GM19372 (cell line): ENCODE results near the gene FAIM2.
A peak's percentile ranks its signal among the peaks of the same experiment; 100 is the strongest.

Experiments
- ATAC-seq: cut with Tn5 transposase; IDR thresholded peaks from one replicate; pipeline ENCODE4 v1.9.1; 2021; ENCODE audit warnings: mild to moderate bottlenecking, low read depth, moderate library complexity; ENCODE audit not compliant: unreplicated experiment

The FAIM2 gene

DNA sequence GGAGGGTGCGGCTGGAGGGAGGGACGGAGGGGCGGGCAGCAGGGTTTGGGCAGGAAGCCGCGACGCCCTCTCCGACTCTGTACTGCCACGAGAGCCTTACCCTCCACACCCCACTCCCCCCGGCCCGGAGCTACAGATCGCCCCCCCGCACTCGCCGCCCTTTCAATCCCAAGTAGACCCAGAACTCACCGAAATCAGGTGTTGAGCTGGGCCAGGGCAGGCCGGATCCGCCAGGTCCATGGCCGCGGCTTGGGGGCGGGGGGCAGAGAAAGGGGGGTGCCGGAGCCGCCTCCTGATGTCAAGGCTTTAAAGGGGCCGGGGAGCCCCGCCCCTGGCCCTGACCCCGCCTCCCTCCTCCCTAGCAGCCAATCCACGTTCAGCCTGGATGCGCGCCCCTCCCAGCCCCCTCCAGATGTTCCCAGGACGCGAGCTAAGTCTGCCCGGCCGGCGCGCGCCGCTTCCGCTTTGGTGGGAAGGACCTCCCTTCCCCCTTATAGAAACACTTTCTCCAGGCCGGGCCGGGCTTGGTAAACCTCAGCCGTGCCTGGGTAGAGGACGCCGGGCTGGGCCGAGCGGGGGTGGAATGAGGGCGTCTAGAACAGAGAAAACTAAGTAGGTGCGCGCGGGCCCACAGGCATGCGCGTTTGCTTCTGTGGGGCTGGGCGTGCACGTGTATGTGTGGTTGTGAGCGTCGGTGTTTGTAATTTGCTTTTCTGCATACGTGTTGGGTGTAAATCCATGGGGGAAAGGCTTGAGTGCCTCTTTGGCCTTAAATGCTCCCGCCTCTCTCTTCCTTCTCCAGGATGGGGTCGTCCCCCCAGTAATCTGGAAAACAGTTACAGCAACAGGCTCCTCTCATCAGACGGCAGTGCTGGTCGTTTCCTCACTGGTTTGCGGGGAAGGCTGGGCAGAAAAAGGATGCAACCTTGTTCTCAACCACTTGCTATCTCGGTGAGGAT lies 75.3 kb downstream of the FAIM2 start, which contains the start of gene NCKAP5L:
NCKAP5L (minus strand) TSS at position 281 of the 959 bp plus-strand sequence. CDS start 24,369 bp downstream, outside the sequence.
- ATAC-seq: peak; percentile 84

DNA sequence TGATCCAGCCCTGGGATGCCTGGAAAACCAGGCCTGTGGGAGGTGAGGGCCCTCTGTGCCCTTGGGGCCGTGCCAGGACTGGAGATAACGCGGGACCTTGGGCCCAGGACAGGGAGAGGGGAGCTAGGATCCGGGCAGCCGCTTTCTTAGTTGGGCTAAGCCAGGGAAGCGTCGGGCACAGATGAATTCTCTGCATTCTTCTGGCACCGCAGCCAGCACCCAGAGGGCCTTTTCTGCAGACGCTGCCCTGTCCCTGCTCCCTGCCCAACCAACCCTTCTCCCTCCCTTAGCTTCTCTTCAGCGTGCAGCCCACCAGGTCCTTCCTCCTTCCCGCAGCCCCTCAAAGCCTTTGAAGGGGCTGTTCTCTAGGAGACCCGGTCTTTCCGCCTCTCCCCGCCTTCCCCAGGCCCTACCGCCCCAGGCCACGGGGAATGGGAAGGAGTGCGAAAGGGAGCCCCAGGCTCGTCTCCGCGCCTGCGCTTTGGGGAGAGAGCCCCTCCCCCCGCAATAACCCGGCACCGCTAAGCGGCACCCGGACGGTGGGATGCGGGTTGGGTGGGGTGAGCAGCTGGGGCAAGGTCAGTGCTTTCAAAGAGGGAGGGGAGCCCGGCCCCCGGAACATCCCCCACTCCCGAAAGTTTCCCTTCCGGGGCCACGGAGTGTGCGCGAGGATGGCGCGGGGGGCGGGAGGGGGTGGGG lies 76.2 kb downstream of the FAIM2 start:
- ATAC-seq: no peak

DNA sequence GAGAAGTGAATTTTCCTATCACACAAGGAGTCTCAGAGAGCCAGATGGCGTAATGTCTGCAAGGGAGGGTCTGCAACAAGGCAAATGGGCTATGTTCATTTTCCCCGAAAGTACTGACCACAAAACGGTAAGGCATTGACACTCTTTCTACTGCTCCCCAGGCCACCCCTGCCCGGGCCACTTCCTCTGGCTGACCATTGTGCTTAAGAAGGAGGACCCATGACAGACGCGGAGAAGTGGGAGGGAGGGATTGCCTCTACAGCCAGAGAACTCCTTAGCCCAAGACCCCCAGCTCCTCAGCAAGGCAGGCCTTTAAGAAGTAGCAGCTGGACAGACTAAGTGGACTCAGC lies 76.7 kb downstream of the FAIM2 start:
- ATAC-seq: no peak

DNA sequence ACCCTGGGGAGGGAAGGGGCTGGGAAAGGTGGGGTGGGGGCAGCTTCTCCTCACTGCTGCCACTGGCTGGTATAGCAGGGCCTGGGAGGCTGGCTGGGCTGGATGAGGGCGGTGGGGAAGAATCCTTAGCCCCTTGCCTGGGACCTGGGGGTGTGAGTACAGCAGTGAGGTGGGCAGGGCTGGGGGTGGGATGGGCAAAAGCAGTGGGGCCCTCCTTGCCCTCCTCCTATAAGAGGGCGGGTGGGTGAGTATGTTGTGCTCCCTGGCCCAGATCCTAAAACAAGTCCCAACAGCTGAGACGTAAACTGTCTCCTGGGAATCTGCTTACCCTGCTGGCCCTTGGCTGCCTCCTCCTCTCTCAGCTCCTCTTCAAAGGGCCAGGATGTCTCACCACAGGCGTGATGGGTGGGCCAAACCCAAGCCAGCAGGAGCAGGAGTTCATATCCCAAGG lies 77.7 kb downstream of the FAIM2 start:
- no peak for ATAC-seq

DNA sequence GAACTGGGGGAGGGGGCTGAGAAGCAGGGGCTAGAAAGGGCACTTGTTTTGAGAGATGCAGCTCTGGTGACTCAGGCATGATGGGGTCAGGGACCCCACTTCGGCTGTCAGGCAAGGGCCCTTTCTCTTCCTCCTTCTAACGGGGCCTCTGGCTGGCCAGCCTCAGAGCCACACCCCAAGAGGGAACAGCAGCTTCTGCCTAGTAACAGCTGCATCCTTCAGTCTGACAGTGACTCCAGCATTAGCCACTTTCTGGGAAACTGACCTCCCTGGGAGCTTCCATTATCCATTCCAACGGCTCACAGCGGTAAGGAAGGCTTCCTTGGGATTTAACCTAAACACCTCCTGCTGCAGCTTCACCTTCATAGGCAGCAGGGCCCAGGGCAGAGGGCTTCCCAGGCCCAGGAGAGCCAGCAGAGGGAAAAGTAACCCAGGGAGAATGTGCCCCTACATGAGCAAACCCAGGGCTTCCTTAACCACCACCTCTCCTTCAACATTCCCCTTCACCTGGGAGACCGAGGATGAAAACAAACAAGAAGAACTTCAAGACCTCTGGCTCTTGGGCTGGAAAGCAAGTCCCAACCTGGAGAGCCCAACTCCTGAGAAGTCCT lies 78.2 kb downstream of the FAIM2 start:
- no peak for ATAC-seq

DNA sequence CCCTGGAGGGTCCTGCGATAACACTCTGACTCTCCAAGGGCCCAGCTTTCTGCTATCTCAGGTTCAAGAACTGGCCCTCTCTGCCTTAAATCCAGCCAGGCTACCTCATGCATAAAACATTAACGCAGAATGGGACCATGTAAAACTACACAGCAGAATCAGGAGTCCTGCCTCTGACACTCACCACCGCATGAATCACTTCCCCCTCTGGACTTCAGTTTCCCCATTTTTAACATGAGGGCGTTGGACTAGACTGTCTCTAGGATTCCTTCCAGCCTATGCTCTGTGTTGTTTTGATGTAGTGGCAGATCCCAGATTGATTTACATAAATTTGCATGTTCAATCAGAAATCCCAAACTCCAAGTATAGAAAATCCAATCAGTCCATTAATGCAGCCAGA lies 78.8 kb downstream of the FAIM2 start:
- no peak for ATAC-seq

DNA sequence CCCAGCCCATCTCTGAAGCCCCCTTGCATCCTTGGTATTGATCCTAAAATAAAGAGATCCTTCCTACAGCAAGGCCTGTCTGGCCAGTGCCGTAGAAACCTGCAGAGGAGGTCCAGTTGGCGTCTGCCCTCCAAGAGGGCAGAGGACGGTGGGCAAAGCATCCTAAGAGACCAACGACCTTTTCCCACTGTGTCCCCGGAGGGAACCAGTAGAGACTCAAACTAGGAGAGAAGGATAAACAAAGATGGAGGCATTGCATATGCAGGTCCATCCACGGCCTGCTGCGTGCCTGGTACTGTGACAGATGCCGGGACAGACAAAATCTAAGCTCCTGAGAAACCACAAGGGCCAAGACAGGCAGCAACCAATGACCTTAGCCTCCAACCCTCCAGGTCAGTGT lies 79.3 kb downstream of the FAIM2 start:
- no peak for ATAC-seq

DNA sequence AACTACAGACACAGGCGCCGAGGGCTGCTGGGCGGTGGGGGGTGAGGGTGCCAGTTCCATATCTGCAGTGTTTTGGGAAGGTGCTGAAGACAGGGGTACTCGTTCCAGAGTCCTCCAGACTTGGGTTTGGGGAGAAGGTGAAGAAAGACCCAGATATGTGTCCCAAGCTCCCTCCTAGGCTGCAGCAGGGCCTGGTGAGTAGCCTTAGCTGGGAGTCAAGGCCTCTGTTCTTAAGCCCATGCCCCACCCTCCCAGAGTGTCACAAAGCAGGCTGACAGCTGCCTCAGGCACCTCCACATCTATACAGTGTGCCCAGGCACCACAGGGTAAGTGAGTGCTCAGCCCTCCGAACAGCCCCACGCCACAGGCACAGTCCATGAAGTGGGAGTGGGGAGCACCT lies 79.7 kb downstream of the FAIM2 start:
- ATAC-seq: no peak

DNA sequence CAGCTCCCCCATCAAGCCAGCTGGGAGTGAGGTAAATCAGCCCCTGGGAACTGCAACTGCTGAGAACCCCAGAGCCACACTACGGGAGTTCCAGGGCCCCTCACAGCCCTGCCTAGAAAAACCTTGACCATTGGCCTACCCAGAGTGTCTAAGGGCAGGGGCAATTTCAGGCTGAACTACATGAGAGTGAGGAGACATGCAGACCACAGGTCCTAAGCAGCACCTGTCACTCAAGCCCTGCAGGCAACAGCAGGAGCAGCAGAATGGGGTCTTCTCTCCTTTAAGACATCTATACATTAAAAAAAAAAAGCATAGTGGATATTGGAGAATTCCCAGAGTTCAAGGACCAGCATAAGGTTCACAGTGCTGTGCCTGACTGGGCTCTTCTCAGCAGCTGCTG lies 80.3 kb downstream of the FAIM2 start:
- ATAC-seq: no peak

DNA sequence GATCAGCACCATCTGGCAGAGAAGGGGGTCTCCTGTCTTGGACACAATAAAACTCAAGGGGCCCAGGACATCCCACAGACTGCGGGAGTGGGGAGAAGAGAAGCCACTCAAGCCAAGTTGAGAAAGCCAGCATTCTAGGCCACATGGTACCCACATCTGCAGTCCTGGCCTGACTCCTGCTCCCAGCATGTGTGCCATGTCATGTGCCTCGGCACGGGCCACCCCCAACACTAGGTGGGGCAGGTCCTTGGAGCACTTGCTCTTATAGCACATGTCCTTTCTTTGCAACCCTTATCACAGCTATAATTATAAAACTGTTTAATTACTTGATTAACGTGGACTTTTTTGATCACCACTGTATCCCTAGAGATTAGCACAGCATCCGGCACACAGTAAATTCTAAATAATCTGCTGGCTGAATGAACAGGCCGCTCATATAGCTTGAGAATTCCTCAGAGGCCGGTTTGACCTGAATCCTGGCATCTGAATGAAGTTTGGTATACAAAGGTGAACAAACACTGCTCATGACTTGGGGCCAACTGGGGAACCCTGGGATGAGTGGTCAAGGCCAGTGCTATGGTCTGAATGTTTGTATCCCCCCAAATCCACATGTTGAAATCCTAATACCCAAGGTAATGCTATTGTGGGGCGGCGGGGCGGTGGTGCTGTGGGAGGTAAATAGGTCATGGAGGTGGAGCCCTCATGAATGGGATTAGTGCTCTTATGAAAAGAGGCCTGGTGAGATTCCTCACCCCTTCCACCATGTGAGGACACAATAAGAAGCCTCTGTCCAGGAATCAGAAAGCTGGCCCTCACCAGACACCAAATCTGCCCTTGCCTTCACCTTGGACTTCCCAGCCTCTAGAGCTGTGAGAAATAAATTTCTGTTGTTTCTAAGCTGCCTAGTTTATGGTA lies 82.1 kb downstream of the FAIM2 start:
- no peak for ATAC-seq

DNA sequence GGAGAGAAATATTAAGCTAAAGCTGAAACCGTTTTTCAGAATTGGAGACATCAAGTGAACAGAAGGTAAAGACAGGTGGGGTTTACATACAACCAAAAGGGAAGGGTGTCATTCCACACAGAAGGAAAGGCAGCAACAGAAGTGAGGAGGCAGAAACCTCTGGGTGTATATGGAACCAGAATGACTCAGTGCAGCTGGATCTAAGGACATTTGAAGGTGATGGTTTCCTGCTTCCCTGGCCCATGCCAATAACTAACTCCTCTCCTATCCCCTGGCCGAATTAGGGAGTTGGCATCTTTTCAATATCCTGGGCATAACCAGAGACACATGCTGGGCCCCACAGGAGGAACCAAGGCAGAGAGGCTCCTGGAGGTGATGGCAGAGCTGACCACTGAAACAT lies 83.9 kb downstream of the FAIM2 start:
- no peak for ATAC-seq

DNA sequence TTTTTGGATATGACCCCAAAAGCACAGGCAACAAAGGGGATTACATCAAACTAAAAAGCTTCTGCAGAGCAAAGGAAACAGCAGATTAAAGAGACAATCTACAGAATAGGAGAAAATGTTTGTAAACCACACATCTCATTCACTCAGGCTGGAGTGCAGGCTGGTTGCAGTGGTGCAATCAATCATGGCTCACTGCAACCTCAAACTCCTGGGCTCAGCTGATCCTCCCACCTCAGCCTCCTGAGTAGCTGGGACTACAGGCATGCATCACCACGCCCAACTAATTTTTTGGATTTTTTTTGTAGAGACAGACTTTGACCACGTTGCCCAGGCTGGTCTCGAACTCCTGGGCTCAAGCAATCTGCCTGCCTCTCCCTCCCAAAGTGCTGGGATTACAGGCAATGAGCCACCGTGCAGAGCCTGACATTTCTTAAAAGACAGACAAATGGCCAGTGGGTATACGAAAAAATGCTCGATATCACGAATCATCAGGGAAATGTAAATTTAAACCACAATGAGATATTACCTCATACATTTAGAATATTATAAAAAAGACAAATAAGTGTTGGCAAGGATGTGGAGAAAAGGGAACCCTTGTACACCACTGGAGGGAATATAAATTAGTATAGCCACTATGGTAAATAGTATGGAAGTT lies 85.3 kb downstream of the FAIM2 start:
- no peak for ATAC-seq
